Activated CD8-positive, alpha-beta memory T cell treated with anti-CD3 and anti-CD28 coated beads, Interleukin-2, amount 50 U/mL, for 24 hours (primary cell): ENCODE measurements around the gene MRTFB.

Source experiments
- DNase-seq: peaks from one replicate; pipeline ENCODE4 v3.0.0-alpha.2; 2020; ENCODE audit errors: extremely low read depth

Gene MRTFB

GRCh38 chr16:14062261-14062660 lies 8.9 kb upstream of the MRTFB start:
- DNase-seq, result no peak

GRCh38 chr16:14063618-14064581 lies 7.2 kb upstream of the MRTFB start:
- no peak for DNase-seq

- DNase-seq, result no peak
These were observed 1.3 kb upstream of the MRTFB start for GRCh38 chr16:14069818-14070217.

DNA sequence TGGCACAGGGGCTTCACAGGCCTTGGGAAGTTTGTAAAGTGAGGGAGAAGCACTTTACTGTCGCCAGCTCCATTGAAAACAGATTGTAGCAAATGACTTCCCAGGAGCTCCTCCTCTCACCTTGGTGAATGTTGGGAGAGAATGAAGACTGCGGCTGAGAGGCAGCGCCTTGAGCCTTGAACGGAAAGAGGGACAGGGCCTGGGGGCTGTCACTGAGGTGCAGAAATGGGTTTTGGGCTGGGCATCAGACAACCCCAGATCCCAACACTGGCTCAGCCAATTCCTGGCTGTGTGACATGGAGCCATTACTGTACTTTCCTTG lies 603 bp upstream of the MRTFB start:
- DNase-seq, result no peak

- no peak for DNase-seq
These were observed 605 bp downstream of the MRTFB start for GRCh38 chr16:14071576-14072271.

GRCh38 chr16:14072360-14072759 lies 1.2 kb downstream of the MRTFB start:
- no peak for DNase-seq

DNA sequence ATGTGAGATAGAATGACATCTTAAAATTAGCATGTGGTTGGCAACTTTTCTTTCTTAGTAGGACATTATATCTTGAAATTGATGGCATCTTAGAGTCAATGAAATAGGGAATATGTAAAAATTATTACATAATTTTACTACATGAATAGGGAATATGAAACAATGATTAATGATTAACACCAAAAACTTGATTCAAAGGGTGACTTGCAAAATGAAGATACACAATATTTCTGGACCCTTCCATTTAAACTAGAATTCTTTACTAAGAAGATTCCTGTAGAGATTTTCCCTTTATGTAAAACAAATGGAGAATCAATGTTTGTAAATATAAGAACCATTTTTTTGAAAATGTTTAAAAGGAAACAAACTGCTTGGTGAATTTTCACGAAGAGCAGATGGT lies 3.4 kb downstream of the MRTFB start:
- DNase-seq, result no peak

GRCh38 chr16:14077918-14078317 lies 6.8 kb downstream of the MRTFB start:
- DNase-seq, result no peak

DNA sequence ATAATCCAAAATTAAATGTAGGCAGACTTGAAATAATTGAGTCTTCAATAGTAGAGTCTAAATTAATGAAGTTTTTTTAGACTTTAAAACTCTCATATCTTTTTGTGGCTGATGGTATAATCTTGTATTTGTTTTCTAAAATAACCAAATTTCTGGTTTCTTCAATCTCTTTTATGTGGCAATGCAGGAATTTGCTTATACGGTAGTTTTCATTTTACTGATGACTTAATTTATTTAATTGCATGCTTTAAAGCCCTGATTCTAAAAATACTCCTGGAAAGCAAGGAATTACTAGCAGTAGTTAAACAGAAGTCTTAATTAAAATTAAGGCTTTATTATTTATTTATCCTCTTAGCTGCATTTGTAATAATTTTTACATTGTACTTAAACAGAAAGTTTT lies 15.4 kb downstream of the MRTFB start:
- no peak for DNase-seq

DNA sequence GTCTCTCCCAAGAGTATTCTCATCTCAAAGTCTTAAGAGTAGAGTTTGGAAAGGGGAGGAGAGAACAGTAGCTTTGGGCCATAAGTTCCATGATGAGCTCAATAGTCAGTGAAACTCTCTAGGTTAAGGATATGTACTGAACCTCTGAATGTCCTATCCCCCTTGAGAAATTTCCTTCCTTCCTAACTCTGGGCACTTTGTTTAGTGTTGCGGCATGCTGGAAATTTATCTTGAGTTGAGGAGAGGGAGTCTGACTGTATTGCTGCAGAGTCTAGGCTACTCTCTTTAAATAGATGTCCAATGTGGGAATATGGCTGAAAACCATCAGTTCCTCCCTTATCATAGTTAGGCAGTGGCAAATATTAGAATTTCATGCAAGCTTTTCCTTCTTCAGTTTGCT lies 16.1 kb downstream of the MRTFB start:
- no peak for DNase-seq

- no peak for DNase-seq
These were observed 16.6 kb downstream of the MRTFB start for GRCh38 chr16:14087590-14088154.

GRCh38 chr16:14088155-14088753 lies 17.1 kb downstream of the MRTFB start:
- DNase-seq, result no peak

DNA sequence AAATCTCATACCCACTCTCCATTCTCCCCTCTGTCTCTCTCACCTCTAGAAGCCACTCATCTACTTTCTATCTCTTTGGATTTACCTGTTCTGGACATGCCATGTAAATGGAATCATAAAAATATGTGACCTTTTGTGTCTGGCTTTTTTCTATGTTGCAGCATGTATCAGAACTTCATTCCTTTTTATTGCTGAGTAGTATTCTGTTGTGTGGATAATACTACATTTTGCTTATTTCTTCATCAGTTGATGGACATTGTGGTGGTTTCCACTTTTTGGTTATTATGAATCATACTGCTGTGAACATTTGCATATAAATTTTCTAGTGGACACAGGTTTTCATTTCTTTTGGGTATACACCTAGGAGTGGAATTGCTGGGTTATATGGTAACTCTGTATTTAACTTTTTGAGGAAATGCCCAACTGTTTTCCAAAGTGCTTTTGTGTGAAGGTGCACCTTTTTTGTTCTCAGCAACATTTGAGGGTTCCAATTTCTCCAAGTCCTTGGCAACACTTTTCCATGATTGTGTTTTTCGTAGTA lies 18.2 kb downstream of the MRTFB start:
- no peak for DNase-seq

DNA sequence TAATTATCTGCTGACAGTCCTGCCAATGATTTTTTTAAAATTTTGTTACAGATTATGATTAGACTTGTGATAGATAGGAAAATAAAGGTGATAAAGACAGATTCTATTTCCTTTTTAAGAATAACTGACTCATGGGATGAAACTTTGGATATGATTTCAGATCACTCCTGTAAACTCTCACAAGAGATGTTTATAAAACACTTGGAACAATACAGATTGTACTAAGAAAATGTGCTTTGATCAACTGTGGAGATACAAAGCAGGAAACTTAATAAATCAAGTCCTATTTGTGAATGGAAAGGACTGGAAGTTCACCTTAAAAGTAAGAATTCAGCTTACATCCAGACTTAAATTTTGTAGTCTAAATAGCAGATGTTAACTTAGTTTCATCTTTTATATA lies 21.4 kb downstream of the MRTFB start:
- DNase-seq, result no peak

DNA sequence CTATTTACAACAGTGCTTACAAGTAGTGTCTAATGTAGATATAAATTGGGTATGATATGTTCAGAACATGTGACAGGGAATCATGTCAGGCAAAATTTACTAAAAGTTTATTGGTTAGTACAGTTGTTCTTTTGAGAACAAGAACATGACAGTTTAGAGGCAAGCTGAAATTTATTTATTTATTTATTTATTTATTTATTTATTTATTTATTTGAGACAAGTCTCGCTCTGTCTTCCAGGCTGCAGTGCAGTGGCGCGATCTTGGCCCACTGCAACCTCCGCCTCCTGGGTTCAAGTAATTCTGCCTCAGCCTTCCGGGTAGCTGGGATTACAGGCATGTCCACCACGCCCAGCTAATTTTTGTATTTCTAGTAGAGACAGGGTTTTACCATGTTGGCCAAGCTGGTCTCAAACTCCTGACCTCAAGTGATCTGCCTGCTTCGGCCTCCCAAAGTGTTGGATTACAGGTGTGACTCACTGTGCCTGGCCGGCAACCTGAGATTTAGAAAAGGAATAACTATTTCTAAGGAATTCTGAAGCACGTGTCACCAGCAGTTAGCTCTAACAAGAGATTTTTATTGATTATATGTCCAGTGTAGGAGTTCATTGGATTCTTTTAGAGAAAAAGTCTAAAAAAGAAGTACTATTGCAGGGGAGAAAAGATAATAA lies 24.9 kb downstream of the MRTFB start:
- no peak for DNase-seq

- DNase-seq, result no peak
These were observed 26.3 kb downstream of the MRTFB start for GRCh38 chr16:14097182-14097959.

- no peak for DNase-seq
These were observed 27.0 kb downstream of the MRTFB start for GRCh38 chr16:14098081-14098480.

- DNase-seq, result no peak
These were observed 29.7 kb downstream of the MRTFB start for GRCh38 chr16:14100825-14101224.

DNA sequence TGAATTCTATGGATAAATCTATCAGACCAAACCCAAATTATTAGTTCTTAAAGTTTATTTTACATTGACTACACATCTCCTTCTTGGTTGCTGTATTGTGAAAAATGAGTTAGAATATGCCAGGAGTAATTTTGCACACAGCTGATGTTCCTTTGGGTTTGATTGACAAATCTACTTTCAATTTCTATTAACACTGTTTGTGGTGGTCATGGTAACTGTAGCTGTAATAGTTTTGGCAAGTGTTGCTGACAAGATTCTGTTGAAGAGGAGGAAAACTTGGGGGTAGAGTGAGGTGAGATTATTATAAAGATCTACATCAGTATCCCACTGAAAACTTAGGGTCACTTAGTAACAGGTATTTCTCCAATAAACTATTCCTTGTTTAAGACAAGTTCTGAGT lies 30.3 kb downstream of the MRTFB start:
- DNase-seq, result no peak

DNA sequence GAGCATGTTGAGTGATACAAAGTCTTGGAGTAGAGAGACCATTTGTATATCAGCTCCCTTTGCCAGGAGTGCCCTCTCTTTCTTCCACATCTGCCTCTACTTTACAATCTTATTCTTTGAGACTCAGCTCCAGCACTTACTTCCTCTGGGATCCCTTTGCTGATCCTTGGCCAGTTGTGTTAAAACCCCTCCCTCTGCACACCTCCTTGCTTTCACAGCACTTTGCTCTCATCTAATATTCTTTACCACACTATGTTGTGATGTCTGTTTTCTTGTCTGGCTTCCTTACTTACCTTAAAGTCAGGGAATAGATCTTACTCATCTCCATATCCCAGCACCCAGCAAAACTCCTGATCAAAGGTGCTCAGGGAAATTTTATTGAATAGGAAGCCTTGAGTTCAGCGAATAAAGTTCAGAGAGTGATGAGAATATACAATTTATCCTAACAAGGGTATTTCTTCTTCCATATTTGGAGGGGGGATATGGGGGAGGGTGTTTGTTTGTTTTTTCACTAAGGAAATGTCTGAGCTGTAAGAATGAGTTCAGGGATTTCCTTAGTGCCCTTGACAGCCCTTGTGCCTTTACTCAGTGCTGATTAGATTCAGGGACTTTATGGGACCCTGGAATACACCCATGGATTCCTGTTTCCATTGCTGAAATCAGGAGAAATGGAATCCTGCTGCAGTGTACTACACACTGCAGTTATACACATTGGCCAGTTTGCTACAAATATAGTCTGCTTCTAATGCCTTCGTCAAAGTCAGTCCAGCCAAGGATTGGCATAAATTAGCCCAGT lies 32.0 kb downstream of the MRTFB start:
- DNase-seq, result no peak
